Calu3 (cell line): Measurements from ENCODE around the gene CEP70. TPM values are rescaled to one million over a fixed set of nuclear protein-coding genes. Genes with fewer than 3 reads are reported as not detected.
A peak's percentile ranks its signal among the peaks of the same experiment; 100 is the strongest.

Source experiments
- BruUV-seq: library from RNA; stranded (reverse); fragments of 400-500 nt; replicated peaks from 2 replicates; lab custom pipeline; 2021; lab: Mats Ljungman, UMichigan
- CTCF ChIA-PET: fragments of 300-600 bp; sonication (Branson Sonifier 250); formaldehyde crosslinking; loops from one replicate; lab custom pipeline; 2022; ENCODE audit warnings: antibody characterized with exemption; lab: Charles Lee
- DNase-seq: peaks from one replicate; pipeline ENCODE4 v3.0.0; 2022
- H3K27ac Mint-ChIP-seq: one replicate; pipeline ENCODE4 v1.8.0; 2022; ENCODE audit warnings: mixed read lengths; ENCODE audit not compliant: unreplicated experiment
- H3K27me3 Mint-ChIP-seq: one replicate; pipeline ENCODE4 v1.8.0; 2022; ENCODE audit warnings: mixed read lengths; ENCODE audit not compliant: unreplicated experiment
- H3K36me3 Mint-ChIP-seq: one replicate; pipeline ENCODE4 v1.8.0; 2022; ENCODE audit warnings: mild to moderate bottlenecking, moderate library complexity, mixed read lengths; ENCODE audit not compliant: insufficient read depth, unreplicated experiment
- H3K4me1 Mint-ChIP-seq: one replicate; pipeline ENCODE4 v1.8.0; 2022; ENCODE audit warnings: mild to moderate bottlenecking, low read depth, mixed read lengths; ENCODE audit not compliant: unreplicated experiment
- H3K4me3 Mint-ChIP-seq: one replicate; pipeline ENCODE4 v1.8.0; 2022; ENCODE audit warnings: mild to moderate bottlenecking, low read depth, moderate library complexity, mixed read lengths; ENCODE audit not compliant: unreplicated experiment
- H3K9me3 Mint-ChIP-seq: one replicate; pipeline ENCODE4 v1.8.0; 2022; ENCODE audit warnings: low read depth, mixed read lengths; ENCODE audit not compliant: unreplicated experiment
- CTCF ChIP-seq: fragments of 200-600 bp; IDR thresholded peaks from one replicate; pipeline ENCODE4 v1.8.0; 2022; ENCODE audit warnings: antibody characterized with exemption; ENCODE audit not compliant: unreplicated experiment
- intact Hi-C: fragments of 100-400 bp; cut with micrococcal nuclease; formaldehyde crosslinking; loops from one replicate; pipeline ENCODE4 v1.10.0; 2022; ENCODE audit not compliant: unreplicated experiment
- total RNA-seq: library from RNA; stranded (reverse); gene quantifications from 2 replicates; pipeline ENCODE4 v1.2.3, GENCODE V29; 2022

The CEP70 gene
- total RNA-seq, 1 experiment from 2014 or later: 99.1 TPM

DNA sequence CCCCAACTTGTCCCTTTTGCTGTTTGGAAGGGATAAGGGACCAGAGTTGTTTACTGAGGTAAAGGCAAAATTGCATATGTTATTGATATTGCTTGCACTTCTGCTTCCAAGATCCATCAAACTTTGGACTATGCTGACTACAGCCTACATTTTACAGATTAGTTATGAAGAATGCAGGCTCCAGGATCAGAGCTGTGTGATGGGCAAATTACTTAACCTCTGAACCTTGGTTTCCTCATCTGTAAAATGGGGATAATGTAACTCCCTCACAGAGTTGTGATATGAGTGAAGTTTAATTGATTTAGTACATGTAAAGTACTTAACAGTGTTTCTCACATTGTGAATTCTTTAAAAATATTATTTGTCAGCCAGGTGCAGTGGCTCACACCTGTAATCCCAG, 30.5 kb upstream of the CEP70 start:
- CTCF ChIA-PET: interaction anchor here (1.9 kb wide), 1 partner anchor 292 kb away, joined by 8 read pairs; no protein-coding TSS in a partner anchor
- Mint-ChIP-seq H3K4me1 (no peaks in the 10 kb centered on the region), H3K36me3 (peaks cover 10% of the 10 kb centered on the region)

DNA sequence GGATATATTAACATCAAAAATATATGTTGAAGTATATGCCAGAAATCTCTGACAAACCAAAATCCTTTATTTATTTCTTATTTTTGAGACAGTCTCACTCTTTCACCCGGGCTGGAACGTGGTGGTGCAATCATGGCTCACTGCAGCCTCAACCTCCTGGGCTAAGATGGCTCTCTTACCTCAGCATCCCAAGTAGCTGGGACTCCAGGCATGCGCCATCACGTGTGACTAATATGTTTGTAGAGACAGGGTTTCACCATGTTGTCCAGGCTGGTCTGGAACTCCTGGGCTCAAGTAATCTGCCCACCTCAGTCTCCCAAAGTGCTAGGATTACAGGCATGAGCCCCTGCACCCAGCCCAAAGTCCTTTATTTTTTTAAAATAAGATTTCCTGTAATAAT, 26.4 kb upstream of the CEP70 start:
- Mint-ChIP-seq H3K36me3 (peaks cover 4% of the 10 kb centered on the region), H3K4me1 (peaks cover 7% of the 10 kb centered on the region), H3K4me3 (no peak overlapping the region), H3K9me3 (no peaks in the 10 kb centered on the region), H3K27me3 (no peaks in the 10 kb centered on the region), H3K27ac (no peak overlapping the region)
- no peak for DNase-seq
- intact Hi-C loops: no loop called here
- no TSS peak for BruUV-seq
- CTCF ChIA-PET: no interaction called here
- no peak for TF ChIP-seq CTCF

More for the DNA sequence above, 30.5 kb upstream of the CEP70 start:
- Mint-ChIP-seq H3K27me3 (no peaks in the 10 kb centered on the region), H3K9me3 (no peaks in the 10 kb centered on the region), H3K4me3 (no peak overlapping the region), H3K27ac (no peak overlapping the region)
- intact Hi-C loops: no loop called here
- BruUV-seq: no TSS peak
- TF ChIP-seq CTCF: no peak
- no peak for DNase-seq

DNA sequence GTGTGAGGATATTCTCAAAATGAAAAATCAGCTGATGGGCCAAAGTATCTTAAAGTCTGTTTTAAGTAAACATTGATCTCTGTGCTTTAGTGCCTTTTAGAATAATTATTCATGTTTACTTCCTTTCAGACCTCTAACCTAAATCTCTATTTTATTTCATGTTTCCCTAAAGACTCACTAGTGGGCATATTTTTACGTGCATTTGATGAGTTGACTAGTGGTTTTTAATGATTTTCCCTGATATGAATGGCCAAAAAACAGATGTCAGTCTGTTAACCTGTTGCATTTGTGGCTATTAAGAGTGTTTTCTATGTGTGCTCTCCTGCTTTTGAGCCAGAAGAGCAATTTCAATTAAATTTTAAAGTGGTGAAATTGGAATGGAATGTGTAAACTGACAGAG, 21.4 kb upstream of the CEP70 start:
- intact Hi-C loops: no loop called here
- no peak for DNase-seq
- H3K36me3 Mint-ChIP-seq: no peaks in the 10 kb centered on the region
- no peak overlapping the region for H3K4me3 Mint-ChIP-seq
- CTCF ChIA-PET: no interaction called here
- no peak for TF ChIP-seq CTCF
- H3K27me3 Mint-ChIP-seq: no peaks in the 10 kb centered on the region
- no TSS peak for BruUV-seq
- H3K9me3 Mint-ChIP-seq: no peaks in the 10 kb centered on the region
- H3K4me1 Mint-ChIP-seq: peaks cover 18% of the 10 kb centered on the region
- H3K27ac Mint-ChIP-seq: peak overlapping the region; percentile 4

DNA sequence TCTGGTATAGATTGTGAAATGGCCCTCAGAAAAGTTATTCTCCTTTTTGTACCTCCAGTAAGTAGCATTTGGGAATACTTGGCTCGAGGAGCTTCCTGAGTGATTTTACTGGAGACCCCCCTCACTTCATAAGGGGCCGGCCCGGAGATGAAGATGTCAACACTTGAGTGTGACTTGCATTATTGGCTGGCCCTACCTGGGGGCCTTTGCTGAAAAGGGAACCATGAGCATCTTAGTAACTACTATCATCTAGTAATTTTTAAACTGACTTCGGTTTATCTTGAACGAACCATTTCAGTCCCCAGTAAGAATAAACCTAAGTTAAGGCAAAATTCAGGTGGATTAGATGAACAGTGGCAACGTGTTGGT, 15.8 kb upstream of the CEP70 start:
- Mint-ChIP-seq H3K36me3 (peaks cover 23% of the 10 kb centered on the region), H3K4me3 (peak overlapping the region; percentile 79), H3K27ac (peak overlapping the region; percentile 99), H3K4me1 (peaks cover 27% of the 10 kb centered on the region), H3K9me3 (no peaks in the 10 kb centered on the region), H3K27me3 (no peaks in the 10 kb centered on the region)
- intact Hi-C loops: no loop called here
- DNase-seq: no peak
- TF ChIP-seq CTCF: no peak
- TSS peak; percentile 62 for BruUV-seq
- CTCF ChIA-PET: interaction anchor here (0.6 to 1.8 kb wide), 2 partner anchors 15 to 305 kb away, joined by 4 to 8 read pairs; partner anchors contain the start of gene CEP70
